ENCODE data around the gene TMA7B.

Gene TMA7B

DNA sequence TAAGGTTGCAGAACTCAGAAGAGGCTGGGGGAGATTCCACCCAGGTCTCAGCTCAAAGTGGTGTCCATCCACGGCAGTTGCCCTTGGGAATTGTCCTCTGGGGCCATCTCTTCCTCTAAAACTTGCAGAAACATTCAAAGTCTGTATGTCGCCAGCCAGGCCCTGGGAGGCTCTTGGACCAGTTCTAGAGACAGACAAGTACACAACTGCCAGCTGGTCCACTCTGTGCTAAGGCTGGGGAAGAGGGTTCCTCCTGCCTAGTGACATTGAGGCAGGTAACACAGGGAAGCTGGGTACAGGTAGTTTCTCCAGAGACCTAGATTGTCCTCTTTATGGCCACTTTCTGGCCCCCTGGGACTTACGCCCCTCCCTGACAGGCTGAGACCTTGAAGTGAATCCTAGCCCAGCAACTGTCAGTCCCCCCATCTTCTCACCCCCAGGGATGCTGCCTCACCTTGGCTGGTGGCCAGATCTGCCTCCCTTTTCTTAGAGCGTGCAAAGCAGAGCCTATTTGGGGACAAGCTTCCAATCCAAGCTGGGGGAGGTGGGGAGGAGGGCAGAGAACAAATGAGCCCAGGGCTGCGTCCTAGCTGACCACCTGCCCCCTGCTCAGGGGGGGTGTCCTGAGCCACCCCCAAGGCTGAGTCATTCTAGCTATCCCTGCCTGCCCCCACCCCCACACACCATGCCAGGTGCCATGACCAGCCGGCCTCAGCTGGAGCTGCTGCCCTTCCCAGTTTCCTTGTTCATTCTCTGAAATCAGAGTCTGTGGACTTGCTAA, 42.9 kb downstream of the TMA7B start:
- H3K4me3 ChIP-seq (ENCODE audit: low read length): no peak overlapping the region
- H3K4me2 ChIP-seq (ENCODE audit: low read length): no peak overlapping the region
- H3K36me3 ChIP-seq (ENCODE audit: control insufficient read depth, low read length): no peaks in the 10 kb centered on the region
- no peak for TF ChIP-seq EZH2phosphoT487 (IDR thresholded peaks at IDR 0.05; ENCODE audit: borderline replicate concordance, low read length)
- TF ChIP-seq, protein P1, sequence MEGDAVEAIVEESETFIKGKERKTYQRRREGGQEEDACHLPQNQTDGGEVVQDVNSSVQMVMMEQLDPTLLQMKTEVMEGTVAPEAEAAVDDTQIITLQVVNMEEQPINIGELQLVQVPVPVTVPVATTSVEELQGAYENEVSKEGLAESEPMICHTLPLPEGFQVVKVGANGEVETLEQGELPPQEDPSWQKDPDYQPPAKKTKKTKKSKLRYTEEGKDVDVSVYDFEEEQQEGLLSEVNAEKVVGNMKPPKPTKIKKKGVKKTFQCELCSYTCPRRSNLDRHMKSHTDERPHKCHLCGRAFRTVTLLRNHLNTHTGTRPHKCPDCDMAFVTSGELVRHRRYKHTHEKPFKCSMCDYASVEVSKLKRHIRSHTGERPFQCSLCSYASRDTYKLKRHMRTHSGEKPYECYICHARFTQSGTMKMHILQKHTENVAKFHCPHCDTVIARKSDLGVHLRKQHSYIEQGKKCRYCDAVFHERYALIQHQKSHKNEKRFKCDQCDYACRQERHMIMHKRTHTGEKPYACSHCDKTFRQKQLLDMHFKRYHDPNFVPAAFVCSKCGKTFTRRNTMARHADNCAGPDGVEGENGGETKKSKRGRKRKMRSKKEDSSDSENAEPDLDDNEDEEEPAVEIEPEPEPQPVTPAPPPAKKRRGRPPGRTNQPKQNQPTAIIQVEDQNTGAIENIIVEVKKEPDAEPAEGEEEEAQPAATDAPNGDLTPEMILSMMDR (IDR thresholded peaks at IDR 0.05; ENCODE audit: low read depth, low read length, poor library complexity, severe bottlenecking): no peak
- no peaks in the 10 kb centered on the region for H3K9me2 ChIP-seq (replicated peaks; ENCODE audit: control insufficient read depth, low read length)
- no peaks in the 10 kb centered on the region for H4K20me1 ChIP-seq (ENCODE audit: control insufficient read depth, insufficient read depth, low read depth, low read length)
- H3K27ac ChIP-seq (ENCODE audit: low read depth, low read length): no peak overlapping the region
- H3K79me2 ChIP-seq (ENCODE audit: control insufficient read depth, low read length): no peaks in the 10 kb centered on the region
- peaks cover 15% of the 10 kb centered on the region; the same call in 1 of the 2 replicates for H3K27me3 ChIP-seq (ENCODE audit: control insufficient read depth, low read length)
- no peaks in the 10 kb centered on the region for H3K4me1 ChIP-seq (ENCODE audit: control insufficient read depth, low read length)
- no peaks in the 10 kb centered on the region for H3K9me3 ChIP-seq (ENCODE audit: control insufficient read depth, insufficient read depth, low read length)
- H3F3A ChIP-seq (ENCODE audit: control insufficient read depth, insufficient read depth): no peaks in the 10 kb centered on the region

DNA sequence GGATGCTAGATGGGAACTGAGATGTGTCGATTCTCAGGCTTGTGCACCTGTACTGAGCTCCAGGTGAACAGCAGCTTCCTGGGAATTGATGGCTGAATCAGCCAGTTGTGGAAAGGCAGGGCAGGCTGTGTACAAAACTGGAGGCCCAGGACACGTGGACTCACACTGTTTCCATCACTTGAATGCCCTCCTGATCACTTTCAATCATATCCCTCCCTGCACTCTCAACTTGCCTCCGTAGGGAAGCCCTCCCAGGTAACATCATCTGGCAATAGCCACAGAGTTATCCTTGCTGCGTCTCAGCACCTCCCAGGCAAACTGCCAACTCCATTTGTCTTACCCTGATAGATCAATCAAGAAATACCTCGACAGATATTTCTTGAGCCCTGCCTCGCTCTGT, 44.6 kb downstream of the TMA7B start:
- H3K4me1 ChIP-seq (ENCODE audit: control insufficient read depth, low read length): no peaks in the 10 kb centered on the region
- no peak for TF ChIP-seq EZH2phosphoT487 (IDR thresholded peaks at IDR 0.05; ENCODE audit: borderline replicate concordance, low read length)
- TF ChIP-seq, protein P1 (IDR thresholded peaks at IDR 0.05; ENCODE audit: low read depth, low read length, poor library complexity, severe bottlenecking): no peak

DNA sequence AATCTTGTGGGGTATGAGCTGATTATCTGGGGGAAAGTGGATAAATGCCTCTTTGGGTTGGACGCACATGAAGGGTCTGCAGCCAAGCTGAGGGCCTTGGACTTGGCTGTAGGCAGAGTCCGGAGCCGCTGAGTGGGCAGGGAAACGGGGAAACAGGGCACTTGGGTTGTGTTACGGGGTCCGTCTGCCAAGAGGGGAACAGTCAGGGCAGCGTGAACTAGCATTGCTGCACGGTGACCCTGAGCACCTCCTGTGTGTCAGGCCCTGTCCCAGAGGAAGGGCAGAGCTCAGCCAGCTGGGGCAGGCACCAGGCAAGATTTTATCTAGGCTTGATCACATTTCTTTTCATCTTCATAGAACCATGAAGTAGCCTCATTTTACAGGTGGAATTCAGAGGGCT, 46.4 kb downstream of the TMA7B start:
- no peaks in the 10 kb centered on the region for H3K79me2 ChIP-seq (ENCODE audit: control insufficient read depth, low read length)
- no peaks in the 10 kb centered on the region for H4K20me1 ChIP-seq (ENCODE audit: control insufficient read depth, insufficient read depth, low read depth, low read length)
- H3K9me2 ChIP-seq (replicated peaks; ENCODE audit: control insufficient read depth, low read length): no peaks in the 10 kb centered on the region
- H3F3A ChIP-seq (ENCODE audit: control insufficient read depth, insufficient read depth): no peaks in the 10 kb centered on the region
- peaks cover 15% of the 10 kb centered on the region for H3K27me3 ChIP-seq (ENCODE audit: control insufficient read depth, low read length)
- no peaks in the 10 kb centered on the region for H3K9me3 ChIP-seq (ENCODE audit: control insufficient read depth, insufficient read depth, low read length)
- no peak overlapping the region for H3K4me3 ChIP-seq (ENCODE audit: low read length)
- H3K36me3 ChIP-seq (ENCODE audit: control insufficient read depth, low read length): no peaks in the 10 kb centered on the region
- no peaks in the 10 kb centered on the region for H3K4me1 ChIP-seq (ENCODE audit: control insufficient read depth, low read length)
- TF ChIP-seq, protein P1 (IDR thresholded peaks at IDR 0.05; ENCODE audit: low read depth, low read length, poor library complexity, severe bottlenecking): no peak
- TF ChIP-seq EZH2phosphoT487 (IDR thresholded peaks at IDR 0.05; ENCODE audit: borderline replicate concordance, low read length): no peak
- no peak overlapping the region for H3K4me2 ChIP-seq (ENCODE audit: low read length)
- H3K27ac ChIP-seq (ENCODE audit: low read depth, low read length): no peak overlapping the region

More for the DNA sequence above, 44.6 kb downstream of the TMA7B start:
- H4K20me1 ChIP-seq (ENCODE audit: control insufficient read depth, insufficient read depth, low read depth, low read length): no peaks in the 10 kb centered on the region
- no peaks in the 10 kb centered on the region for H3K9me2 ChIP-seq (replicated peaks; ENCODE audit: control insufficient read depth, low read length)
- H3K36me3 ChIP-seq (ENCODE audit: control insufficient read depth, low read length): no peaks in the 10 kb centered on the region
- H3K79me2 ChIP-seq (ENCODE audit: control insufficient read depth, low read length): no peaks in the 10 kb centered on the region
- no peak overlapping the region for H3K27ac ChIP-seq (ENCODE audit: low read depth, low read length)
- no peak overlapping the region for H3K4me3 ChIP-seq (ENCODE audit: low read length)
- H3F3A ChIP-seq (ENCODE audit: control insufficient read depth, insufficient read depth): no peaks in the 10 kb centered on the region
- no peak overlapping the region for H3K4me2 ChIP-seq (ENCODE audit: low read length)
- H3K27me3 ChIP-seq (ENCODE audit: control insufficient read depth, low read length): peaks cover 15% of the 10 kb centered on the region; the same call in 1 of the 2 replicates
- H3K9me3 ChIP-seq (ENCODE audit: control insufficient read depth, insufficient read depth, low read length): no peaks in the 10 kb centered on the region
